SK-N-SH treated with all-trans-retinoic acid at 6 μM for 48 hours (cell line): Measurements from ENCODE around the gene DHCR24.
A peak's percentile ranks its signal among the peaks of the same experiment; 100 is the strongest.

ENCODE experiments used
- ATAC-seq: fragments of 200-7000 bp; cut with Tn5 transposase; 3 replicates; pipeline ENCODE4 v1.9.1; 2020; ENCODE audit warnings: mild to moderate bottlenecking, moderate library complexity
- ARNTL ChIP-seq: fragments of 450-650 bp; formaldehyde crosslinking; IDR thresholded peaks from 2 replicates; pipeline ENCODE4 v1.5.0; 2020; ENCODE audit warnings: low read depth, mild to moderate bottlenecking, moderate library complexity, borderline replicate concordance
- BACH2 ChIP-seq: fragments of 250-450 bp; sonication (Bioruptor Pico); IDR thresholded peaks from 2 replicates; pipeline ENCODE4 v1.9.0; 2021; ENCODE audit warnings: mild to moderate bottlenecking, borderline replicate concordance
- CREB5 ChIP-seq: fragments of 250-450 bp; sonication (Bioruptor Pico); IDR thresholded peaks from 2 replicates; pipeline ENCODE4 v1.5.1; 2020; ENCODE audit warnings: low read depth, mild to moderate bottlenecking, moderate library complexity
- CSDC2 ChIP-seq: fragments of 250-450 bp; sonication (Bioruptor Pico); IDR thresholded peaks from 2 replicates; pipeline ENCODE4 v1.5.0; 2020; ENCODE audit warnings: mild to moderate bottlenecking, moderate library complexity
- CSRNP3 ChIP-seq: fragments of 250-450 bp; sonication (Bioruptor Pico); IDR thresholded peaks from 2 replicates; pipeline ENCODE4 v1.5.1; 2021; ENCODE audit warnings: mild to moderate bottlenecking, moderate library complexity
- GLIS3 ChIP-seq: fragments of 250-450 bp; sonication (Bioruptor Pico); IDR thresholded peaks from 2 replicates; pipeline ENCODE4 v1.5.0; 2020; ENCODE audit warnings: mild to moderate bottlenecking, moderate library complexity
- ISL1 ChIP-seq: fragments of 250-450 bp; sonication (Bioruptor Pico); IDR thresholded peaks from 2 replicates; pipeline ENCODE4 v2.1.2; 2022; ENCODE audit warnings: mild to moderate bottlenecking, moderate library complexity
- OSR1 ChIP-seq: fragments of 250-450 bp; sonication (Bioruptor Pico); IDR thresholded peaks from 2 replicates; pipeline ENCODE4 v1.8.0; 2022; ENCODE audit warnings: moderate library complexity, mild to moderate bottlenecking, inconsistent platforms
- POU6F1 ChIP-seq: fragments of 250-450 bp; sonication (Bioruptor Pico); IDR thresholded peaks from 2 replicates; pipeline ENCODE4 v1.8.0; 2021; ENCODE audit warnings: low read depth, mild to moderate bottlenecking, moderate library complexity, borderline replicate concordance
- PPARA ChIP-seq: fragments of 250-450 bp; sonication (Bioruptor Pico); IDR thresholded peaks from 2 replicates; pipeline ENCODE4 v1.5.0; 2020; ENCODE audit warnings: mild to moderate bottlenecking, borderline replicate concordance
- RARB ChIP-seq: fragments of 250-450 bp; sonication (Bioruptor Pico); IDR thresholded peaks from 2 replicates; pipeline ENCODE4 v1.8.0; 2021; ENCODE audit warnings: mild to moderate bottlenecking, moderate library complexity
- SNAI2 ChIP-seq: fragments of 250-450 bp; sonication (Bioruptor Pico); IDR thresholded peaks from 2 replicates; pipeline ENCODE4 v1.5.0; 2020; ENCODE audit warnings: mild to moderate bottlenecking, moderate library complexity
- TCF4 ChIP-seq: fragments of 250-450 bp; sonication (Bioruptor Pico); IDR thresholded peaks from 2 replicates; pipeline ENCODE4 v1.8.0; 2021; ENCODE audit warnings: mild to moderate bottlenecking, moderate library complexity, borderline replicate concordance
- TOX ChIP-seq: fragments of 250-450 bp; sonication (Bioruptor Pico); IDR thresholded peaks from 2 replicates; pipeline ENCODE4 v1.8.0; 2021; ENCODE audit warnings: mild to moderate bottlenecking, moderate library complexity, borderline replicate concordance
- TSHZ2 ChIP-seq: fragments of 250-450 bp; sonication (Bioruptor Pico); IDR thresholded peaks from 2 replicates; pipeline ENCODE4 v1.5.0; 2020; ENCODE audit warnings: mild to moderate bottlenecking, moderate library complexity
- ZFP3 ChIP-seq: fragments of 250-450 bp; sonication (Bioruptor Pico); IDR thresholded peaks from 2 replicates; pipeline ENCODE4 v1.5.0; 2020; ENCODE audit warnings: mild to moderate bottlenecking, moderate library complexity
- ZFP30 ChIP-seq: fragments of 450-650 bp; formaldehyde crosslinking; IDR thresholded peaks from 2 replicates; pipeline ENCODE4 v1.5.0; 2022; ENCODE audit warnings: mild to moderate bottlenecking, moderate library complexity
- ZNF565 ChIP-seq: fragments of 450-650 bp; formaldehyde crosslinking; conservative IDR thresholded peaks from 2 replicates; pipeline ENCODE4 v1.5.0; 2020; ENCODE audit warnings: low read depth, mild to moderate bottlenecking, moderate library complexity
- ZNF70 ChIP-seq: fragments of 450-650 bp; formaldehyde crosslinking; IDR thresholded peaks from 2 replicates; pipeline ENCODE4 v1.5.0; 2020; ENCODE audit warnings: mild to moderate bottlenecking, moderate library complexity
- ZNF8 ChIP-seq: fragments of 450-650 bp; formaldehyde crosslinking; IDR thresholded peaks from 2 replicates; pipeline ENCODE4 v1.5.0; 2020; ENCODE audit warnings: mild to moderate bottlenecking, moderate library complexity

The DHCR24 gene

GRCh38 chr1:54906586-54906985 lies 19.6 kb upstream of the DHCR24 start (continued):
- TF ChIP-seq TSHZ2: no peak
- TF ChIP-seq ZFP30 (CRISPR knock-in tag): no peak
- TF ChIP-seq ISL1 (CRISPR knock-in tag): no peak
- TF ChIP-seq CREB5 (CRISPR knock-in tag): no peak

- TF ChIP-seq SNAI2: no peak
- TF ChIP-seq ISL1 (CRISPR knock-in tag): peak; percentile 83
- no peak for TF ChIP-seq CSRNP3 (CRISPR knock-in tag)
- TF ChIP-seq ZFP3 (CRISPR knock-in tag): peak; percentile 68
- 0 out of 2 replicates have a peak, but pooled peaks have one; percentile 73 for TF ChIP-seq CREB5 (CRISPR knock-in tag)
- TF ChIP-seq OSR1: no peak
- no peak for TF ChIP-seq RARB (CRISPR knock-in tag)
- peak; percentile 99 for ATAC-seq
These were observed 17.6 kb upstream of the DHCR24 start for GRCh38 chr1:54904476-54905048.

GRCh38 chr1:54894271-54894670 lies 7.3 kb upstream of the DHCR24 start:
- no peak for ATAC-seq
- TF ChIP-seq SNAI2 (no peak), ZNF8 (CRISPR knock-in tag) (no peak), TSHZ2 (no peak), TOX (CRISPR knock-in tag) (no peak), TCF4 (no peak), ZNF565 (CRISPR knock-in tag) (no peak), CREB5 (CRISPR knock-in tag) (no peak), ZNF70 (CRISPR knock-in tag) (no peak), ZFP3 (CRISPR knock-in tag) (no peak), PPARA (no peak), GLIS3 (CRISPR knock-in tag) (no peak), CSRNP3 (CRISPR knock-in tag) (no peak), RARB (CRISPR knock-in tag) (no peak), OSR1 (no peak), POU6F1 (CRISPR knock-in tag) (no peak), ISL1 (CRISPR knock-in tag) (no peak), ARNTL (CRISPR knock-in tag) (no peak), CSDC2 (CRISPR knock-in tag) (no peak), BACH2 (CRISPR knock-in tag) (no peak)
